GM23338 (cell line): Measurements from ENCODE around the gene MYO16.

Source experiments
- CREB1 ChIP-seq: fragments of 250-450 bp; sonication (Bioruptor Pico); IDR thresholded peaks from 2 replicates; pipeline ENCODE4 v1.5.0; 2020; ENCODE audit warnings: low read depth, mild to moderate bottlenecking, moderate library complexity
- EZH2 ChIP-seq: fragments of 200-600 bp; sonication (generic); IDR thresholded peaks from one replicate; pipeline ENCODE4 v1.8.0; 2017; ENCODE audit warnings: antibody characterized with exemption, mild to moderate bottlenecking, low read depth; ENCODE audit not compliant: unreplicated experiment
- EZH2phosphoT487 ChIP-seq: fragments of 200-600 bp; sonication (generic); IDR thresholded peaks from one replicate; pipeline ENCODE4 v1.8.1; 2018; ENCODE audit warnings: antibody characterized with exemption; ENCODE audit not compliant: unreplicated experiment
- JUNB ChIP-seq: IDR thresholded peaks from one replicate; pipeline ENCODE4 v1.6.1; 2016; ENCODE audit warnings: antibody characterized with exemption; ENCODE audit not compliant: unreplicated experiment
- POLR2AphosphoS5 ChIP-seq: IDR thresholded peaks from 2 replicates; pipeline ENCODE4 v1.6.1; 2016; ENCODE audit warnings: antibody characterized with exemption, low read depth
- TF ChIP-seq, protein P1 (sequence below), 2 experiments: fragments of 200-600 bp in 1 of 2; sonication (generic) in 1 of 2; conservative IDR thresholded peaks; 2 replicates each; pipeline versions ENCODE4 v1.5.1 to v1.6.1; 2016 to 2017; ENCODE audit warnings: antibody characterized with exemption in 2 of 2, low read depth in 2 of 2, mild to moderate bottlenecking in 2 of 2, moderate library complexity in 1 of 2

DNA sequence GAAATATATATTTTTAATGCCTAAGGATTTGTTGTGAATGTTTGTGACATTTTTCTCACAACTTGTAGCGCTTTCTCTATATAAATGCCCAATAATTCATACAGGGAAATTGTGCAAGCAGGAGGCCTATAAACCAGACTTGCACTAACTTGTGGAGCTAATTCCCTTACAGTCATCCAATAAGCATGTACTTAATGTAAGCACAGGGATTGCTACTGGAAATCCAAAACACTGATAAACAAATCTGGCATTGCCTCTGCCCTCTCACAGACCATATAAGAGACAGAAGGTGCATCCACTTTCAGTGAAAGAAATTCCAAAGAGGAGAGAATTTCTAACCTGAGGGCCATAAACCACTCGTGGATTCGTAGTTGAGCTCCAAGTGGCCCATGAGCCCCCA is 518.8 kb downstream of the MYO16 start:
- TF ChIP-seq EZH2 (no peak), POLR2AphosphoS5 (no peak), CREB1 (CRISPR knock-in tag) (no peak), JUNB (no peak), EZH2phosphoT487 (no peak)
- TF ChIP-seq, protein P1, sequence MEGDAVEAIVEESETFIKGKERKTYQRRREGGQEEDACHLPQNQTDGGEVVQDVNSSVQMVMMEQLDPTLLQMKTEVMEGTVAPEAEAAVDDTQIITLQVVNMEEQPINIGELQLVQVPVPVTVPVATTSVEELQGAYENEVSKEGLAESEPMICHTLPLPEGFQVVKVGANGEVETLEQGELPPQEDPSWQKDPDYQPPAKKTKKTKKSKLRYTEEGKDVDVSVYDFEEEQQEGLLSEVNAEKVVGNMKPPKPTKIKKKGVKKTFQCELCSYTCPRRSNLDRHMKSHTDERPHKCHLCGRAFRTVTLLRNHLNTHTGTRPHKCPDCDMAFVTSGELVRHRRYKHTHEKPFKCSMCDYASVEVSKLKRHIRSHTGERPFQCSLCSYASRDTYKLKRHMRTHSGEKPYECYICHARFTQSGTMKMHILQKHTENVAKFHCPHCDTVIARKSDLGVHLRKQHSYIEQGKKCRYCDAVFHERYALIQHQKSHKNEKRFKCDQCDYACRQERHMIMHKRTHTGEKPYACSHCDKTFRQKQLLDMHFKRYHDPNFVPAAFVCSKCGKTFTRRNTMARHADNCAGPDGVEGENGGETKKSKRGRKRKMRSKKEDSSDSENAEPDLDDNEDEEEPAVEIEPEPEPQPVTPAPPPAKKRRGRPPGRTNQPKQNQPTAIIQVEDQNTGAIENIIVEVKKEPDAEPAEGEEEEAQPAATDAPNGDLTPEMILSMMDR (conservative IDR thresholded peaks at IDR 0.05; ENCODE audit: low read depth in 2 of 2): no peak
